HUES6 (cell line): ENCODE measurements around the gene SIAH3.

ENCODE experiments used
- H3K27ac ChIP-seq: 2 replicates; pipeline ENCODE4 v1.7.0; 2013; ENCODE audit warnings: low read depth, mild to moderate bottlenecking, low read length, inconsistent platforms
- H3K27me3 ChIP-seq: 2 replicates; pipeline ENCODE4 v1.6.1; 2013; ENCODE audit warnings: low read length; ENCODE audit not compliant: control insufficient read depth, insufficient read depth
- H3K36me3 ChIP-seq: 2 replicates; pipeline ENCODE4 v1.6.1; 2013; ENCODE audit warnings: low read length; ENCODE audit not compliant: control insufficient read depth, insufficient read depth
- H3K4me1 ChIP-seq: 2 replicates; pipeline ENCODE4 v1.6.1; 2013; ENCODE audit warnings: low read length; ENCODE audit not compliant: control insufficient read depth, insufficient read depth
- H3K4me3 ChIP-seq: 2 replicates; pipeline ENCODE4 v1.5.1; 2013; ENCODE audit warnings: low read depth, low read length
- H3K9ac ChIP-seq: one replicate; pipeline ENCODE4 v1.6.1; 2013; ENCODE audit warnings: mild to moderate bottlenecking, low read length
- H3K9me3 ChIP-seq: 2 replicates; pipeline ENCODE4 v1.6.1; 2013; ENCODE audit warnings: low read depth, low read length; ENCODE audit not compliant: control insufficient read depth, insufficient read depth

Gene SIAH3

DNA sequence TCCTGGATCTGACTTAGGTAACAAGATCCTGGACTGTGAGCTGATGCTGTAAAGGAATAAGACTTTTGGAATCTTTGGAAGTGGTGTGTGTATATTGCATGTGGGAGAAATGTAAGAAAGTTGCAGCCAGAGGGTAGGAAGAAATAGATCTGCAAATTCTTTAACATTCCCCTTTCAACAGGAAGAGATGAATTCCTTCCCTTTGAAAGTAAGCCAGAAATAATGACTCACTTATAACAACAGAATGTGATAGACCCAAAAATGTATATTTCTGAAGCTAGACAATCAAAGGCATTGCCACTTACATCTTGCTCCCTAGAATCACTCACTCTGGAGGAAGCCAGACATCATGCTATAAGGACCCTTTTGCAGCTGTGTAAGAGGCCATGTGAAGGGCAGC is 9.8 kb upstream of the SIAH3 start:
- Histone ChIP-seq H3K36me3 (no peaks in the 10 kb centered on the region), H3K4me3 (no peak overlapping the region), H3K27me3 (no peaks in the 10 kb centered on the region), H3K9me3 (no peaks in the 10 kb centered on the region), H3K27ac (no peak overlapping the region), H3K9ac (no peak overlapping the region), H3K4me1 (no peaks in the 10 kb centered on the region)

DNA sequence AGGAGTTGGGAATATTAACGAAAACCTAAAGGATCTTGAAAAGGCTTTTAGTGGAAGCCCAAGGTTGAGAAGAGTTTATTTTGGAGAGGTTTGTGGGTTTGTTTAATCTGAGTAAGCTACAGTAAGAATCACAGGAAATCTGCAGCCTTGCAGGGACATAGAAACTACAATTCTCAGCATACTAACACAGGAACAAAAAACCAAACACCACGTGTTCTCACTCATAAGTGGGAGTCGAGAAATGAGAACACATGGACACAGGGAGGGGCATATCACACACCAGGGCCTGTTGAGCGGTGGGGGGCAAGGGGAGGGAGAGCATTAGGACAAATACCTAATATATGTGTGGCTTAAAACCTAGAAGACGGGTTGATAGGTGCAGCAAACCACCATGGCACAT is 8.7 kb upstream of the SIAH3 start:
- Histone ChIP-seq H3K4me3 (no peak overlapping the region), H3K27me3 (no peaks in the 10 kb centered on the region), H3K36me3 (no peaks in the 10 kb centered on the region), H3K9me3 (no peaks in the 10 kb centered on the region), H3K4me1 (no peaks in the 10 kb centered on the region), H3K27ac (no peak overlapping the region), H3K9ac (no peak overlapping the region)

DNA sequence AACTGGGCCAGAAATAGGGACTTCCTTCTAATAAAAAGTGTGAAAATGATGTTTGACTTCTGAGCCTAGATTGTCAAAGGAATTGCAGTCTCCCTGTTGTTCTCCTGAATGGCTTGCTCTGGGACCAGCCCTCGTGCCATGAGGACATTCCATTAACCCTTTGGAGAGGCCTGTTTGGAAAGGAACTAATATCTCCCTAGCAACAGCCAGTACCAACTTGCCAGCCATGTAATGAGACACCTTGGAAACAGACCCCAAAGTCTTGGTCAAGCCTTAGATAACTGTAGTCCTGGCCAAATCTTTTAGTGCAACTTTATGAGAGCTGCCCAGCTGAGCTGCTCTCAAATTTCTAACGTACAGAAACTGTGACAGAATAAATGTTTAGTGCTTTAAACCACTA is 8.2 kb upstream of the SIAH3 start:
- H3K27me3 ChIP-seq = no peaks in the 10 kb centered on the region
- H3K4me3 ChIP-seq = no peak overlapping the region
- no peak overlapping the region for H3K27ac ChIP-seq
- no peak overlapping the region for H3K9ac ChIP-seq
- peaks cover 2% of the 10 kb centered on the region; the same call in 1 of the 2 replicates for H3K9me3 ChIP-seq
- H3K36me3 ChIP-seq = no peaks in the 10 kb centered on the region
- no peaks in the 10 kb centered on the region for H3K4me1 ChIP-seq

DNA sequence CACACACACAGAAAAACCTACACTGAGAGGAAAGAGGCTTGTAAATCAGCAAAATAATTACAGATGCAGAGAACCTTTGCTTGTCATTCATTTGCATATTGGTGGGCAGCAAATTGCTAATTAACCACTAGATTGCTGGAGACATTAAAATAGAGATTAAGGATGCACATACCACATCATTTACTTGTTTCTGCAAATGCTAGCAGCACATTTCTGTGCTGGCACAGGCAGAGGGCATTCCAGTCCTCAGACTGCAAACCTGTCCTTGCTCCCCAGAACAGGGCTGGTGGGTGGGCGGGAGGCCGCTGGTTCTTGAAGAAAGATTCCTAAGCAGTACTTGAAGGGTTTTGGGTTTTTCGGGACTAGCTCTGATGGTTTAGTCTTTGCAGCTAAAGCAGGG is 941 bp upstream of the SIAH3 start:
- H3K4me3 ChIP-seq = no peak overlapping the region
- peaks cover 34% of the 10 kb centered on the region for H3K4me1 ChIP-seq
- H3K9ac ChIP-seq = no peak overlapping the region
- H3K9me3 ChIP-seq = peaks cover 10% of the 10 kb centered on the region; the same call in 1 of the 2 replicates
- peaks cover 35% of the 10 kb centered on the region for H3K27me3 ChIP-seq
- no peak overlapping the region for H3K27ac ChIP-seq
- H3K36me3 ChIP-seq = no peaks in the 10 kb centered on the region

DNA sequence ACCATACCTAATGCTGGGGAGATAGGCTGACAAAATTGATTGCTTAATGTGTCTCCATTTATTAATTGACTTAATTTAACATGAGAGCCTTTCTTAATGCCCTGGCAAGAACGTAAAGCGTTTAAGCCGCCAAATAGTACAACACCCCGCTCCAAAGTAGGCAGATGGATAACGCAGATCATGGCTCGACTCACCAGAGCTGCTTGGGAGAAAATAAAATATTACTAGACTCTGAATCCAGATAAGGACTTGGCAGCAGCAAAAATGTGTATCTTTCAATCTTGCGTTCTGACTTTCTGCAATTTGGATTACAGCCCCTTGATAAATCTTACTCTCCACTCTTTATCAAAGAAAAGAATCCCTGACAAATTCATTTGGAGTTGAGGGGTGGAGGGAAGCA is 403 bp upstream of the SIAH3 start:
- H3K4me3 ChIP-seq = peak overlapping the region; percentile 53
- H3K27ac ChIP-seq = no peak overlapping the region
- H3K9ac ChIP-seq = no peak overlapping the region
- peaks cover 10% of the 10 kb centered on the region; the same call in 1 of the 2 replicates for H3K9me3 ChIP-seq
- peaks cover 35% of the 10 kb centered on the region for H3K27me3 ChIP-seq
- no peaks in the 10 kb centered on the region for H3K36me3 ChIP-seq
- H3K4me1 ChIP-seq = peaks cover 39% of the 10 kb centered on the region

DNA sequence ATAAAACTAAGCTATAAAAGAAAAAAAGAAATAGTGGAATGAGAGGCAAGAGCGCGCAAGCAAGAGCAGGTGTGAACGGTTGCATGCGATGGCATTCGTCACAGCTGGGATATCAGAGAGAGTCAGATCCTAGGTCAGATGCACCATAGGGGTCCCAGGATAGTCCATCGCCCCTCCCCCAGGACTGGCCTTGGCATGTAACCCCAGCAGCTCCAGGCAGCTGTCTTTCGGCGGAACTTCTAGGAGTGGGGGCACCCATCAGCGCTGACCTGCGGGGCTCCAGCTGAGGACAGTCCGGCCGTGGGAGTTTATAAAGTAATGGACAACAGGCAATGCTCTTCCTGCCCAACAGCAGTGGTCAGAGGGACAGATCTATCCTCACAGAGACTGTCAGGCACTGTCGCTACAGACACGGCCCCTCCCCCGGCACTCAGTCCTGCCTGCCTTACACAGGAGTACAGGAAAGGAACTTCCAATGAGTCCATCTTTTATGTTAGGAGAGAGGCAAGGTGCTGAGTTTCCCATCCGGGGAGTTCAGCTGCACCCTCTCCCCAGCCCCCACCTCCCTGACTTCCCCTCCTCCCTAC is 1.4 kb downstream of the SIAH3 start:
- H3K4me1 ChIP-seq = peaks cover 44% of the 10 kb centered on the region
- no peak overlapping the region for H3K27ac ChIP-seq
- peaks cover 35% of the 10 kb centered on the region for H3K27me3 ChIP-seq
- no peaks in the 10 kb centered on the region for H3K36me3 ChIP-seq
- peak overlapping the region; percentile 53 for H3K4me3 ChIP-seq
- H3K9ac ChIP-seq = no peak overlapping the region
- peaks cover 10% of the 10 kb centered on the region; the same call in 1 of the 2 replicates for H3K9me3 ChIP-seq

DNA sequence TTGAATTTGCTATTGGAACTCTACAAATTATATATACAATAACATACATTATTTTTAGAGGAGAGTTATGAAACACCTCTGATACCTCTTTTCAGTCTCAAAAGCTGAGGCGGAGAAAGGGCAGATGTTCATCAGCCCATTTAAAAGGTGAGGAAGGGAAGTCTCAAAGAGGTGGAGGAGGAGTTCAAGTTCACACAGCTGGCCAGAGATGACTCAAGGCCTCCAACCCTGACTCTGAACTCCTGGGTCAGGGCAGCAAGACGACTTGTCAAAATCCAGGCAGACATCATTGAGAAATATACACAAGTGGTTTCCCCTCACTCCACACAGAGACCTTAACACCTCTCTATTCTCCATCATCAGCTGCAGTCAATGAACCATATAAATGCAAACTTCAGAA is 2.1 kb downstream of the SIAH3 start:
- Histone ChIP-seq H3K27me3 (peaks cover 35% of the 10 kb centered on the region), H3K9me3 (peaks cover 5% of the 10 kb centered on the region; the same call in 1 of the 2 replicates), H3K9ac (no peak overlapping the region), H3K4me3 (no peak overlapping the region), H3K4me1 (peaks cover 44% of the 10 kb centered on the region), H3K36me3 (no peaks in the 10 kb centered on the region), H3K27ac (no peak overlapping the region)

DNA sequence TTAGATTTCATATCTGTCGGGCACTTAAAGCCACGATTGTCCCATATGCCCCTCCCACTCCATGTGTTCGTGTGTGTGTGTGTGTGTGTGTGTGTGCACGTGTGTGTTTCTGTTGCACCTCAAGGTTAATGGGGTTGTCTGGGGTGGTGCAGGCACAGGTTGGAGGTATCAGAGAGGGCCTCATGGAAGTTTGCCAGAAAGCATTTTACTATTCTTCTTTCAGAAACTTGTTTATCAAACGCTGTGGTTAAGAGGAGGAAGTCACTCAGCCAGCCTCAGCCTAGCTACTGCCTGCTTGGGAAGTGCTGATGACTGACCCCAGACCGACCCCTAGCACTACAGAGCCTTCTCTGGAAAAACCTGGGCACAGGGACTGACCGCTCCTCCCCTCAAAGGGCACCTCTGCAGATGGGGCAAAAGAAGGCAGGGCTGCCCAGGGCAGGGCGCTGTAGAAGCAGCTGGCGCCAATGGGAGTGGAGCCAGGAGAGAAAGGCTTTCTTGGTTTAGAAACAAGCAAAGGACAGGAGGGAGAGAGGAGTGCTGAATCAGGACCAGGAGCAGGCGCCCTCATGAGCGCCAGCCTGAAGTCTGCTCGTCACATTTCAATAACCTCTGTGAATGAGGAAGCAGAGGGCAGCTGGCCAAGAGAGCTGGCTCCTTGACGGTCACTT is 3.9 kb downstream of the SIAH3 start:
- H3K9ac ChIP-seq = no peak overlapping the region
- H3K27ac ChIP-seq = no peak overlapping the region
- H3K4me1 ChIP-seq = peaks cover 46% of the 10 kb centered on the region
- H3K9me3 ChIP-seq = no peaks in the 10 kb centered on the region
- H3K36me3 ChIP-seq = no peaks in the 10 kb centered on the region
- H3K4me3 ChIP-seq = no peak overlapping the region
- H3K27me3 ChIP-seq = peaks cover 33% of the 10 kb centered on the region

DNA sequence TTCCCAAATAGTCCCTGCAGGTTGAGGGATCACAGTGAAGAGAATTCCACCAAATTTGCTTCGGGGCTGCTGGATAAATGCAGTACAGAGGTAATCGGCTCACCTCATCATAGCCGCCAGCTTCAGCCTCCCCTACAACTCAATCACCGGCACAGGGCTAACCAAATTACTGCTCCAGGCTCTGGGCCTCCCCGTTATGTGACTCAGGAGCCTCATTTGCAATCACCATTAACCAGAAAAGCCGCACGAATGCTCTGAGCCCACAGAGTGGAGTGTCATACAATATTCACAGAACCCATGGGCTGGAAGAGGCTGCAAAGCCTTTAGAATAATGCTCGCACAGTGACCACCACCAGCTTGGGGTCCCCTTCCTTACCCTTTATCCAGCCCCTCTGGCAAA is 4.9 kb downstream of the SIAH3 start:
- Histone ChIP-seq H3K36me3 (no peaks in the 10 kb centered on the region), H3K27ac (no peak overlapping the region), H3K4me1 (peaks cover 40% of the 10 kb centered on the region), H3K9me3 (no peaks in the 10 kb centered on the region), H3K9ac (no peak overlapping the region), H3K27me3 (peaks cover 24% of the 10 kb centered on the region), H3K4me3 (no peak overlapping the region)

DNA sequence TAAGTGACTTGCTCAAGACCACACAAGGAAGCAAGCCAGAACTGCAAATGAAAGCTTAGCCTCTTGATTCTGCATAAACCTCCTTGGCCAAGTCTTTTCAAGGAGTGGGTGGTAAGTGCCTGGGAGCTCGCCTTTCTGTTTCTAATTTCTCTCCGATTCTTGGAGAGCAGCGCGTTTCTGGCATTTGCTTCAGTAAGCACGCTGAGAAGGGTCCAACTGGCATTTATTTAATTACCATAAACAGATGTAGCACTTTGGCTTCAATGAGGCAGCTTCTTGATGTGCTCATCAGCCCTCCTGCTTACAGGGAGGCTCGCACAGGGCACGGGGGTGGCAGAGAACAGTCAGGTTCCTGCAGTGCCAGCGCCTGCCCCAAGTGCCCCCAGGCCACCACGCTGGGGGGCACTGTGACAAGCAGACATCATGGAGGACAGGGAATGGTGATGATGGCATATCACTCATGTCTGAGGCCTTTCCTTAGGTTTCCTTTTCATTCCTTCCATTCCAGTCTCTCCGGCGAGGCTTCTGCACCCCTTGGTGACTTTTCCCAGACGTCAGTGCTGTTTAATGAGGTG is 13.3 kb downstream of the SIAH3 start:
- Histone ChIP-seq H3K27me3 (no peaks in the 10 kb centered on the region), H3K9me3 (no peaks in the 10 kb centered on the region), H3K4me3 (no peak overlapping the region), H3K9ac (no peak overlapping the region), H3K4me1 (peaks cover 17% of the 10 kb centered on the region), H3K27ac (no peak overlapping the region), H3K36me3 (no peaks in the 10 kb centered on the region)

DNA sequence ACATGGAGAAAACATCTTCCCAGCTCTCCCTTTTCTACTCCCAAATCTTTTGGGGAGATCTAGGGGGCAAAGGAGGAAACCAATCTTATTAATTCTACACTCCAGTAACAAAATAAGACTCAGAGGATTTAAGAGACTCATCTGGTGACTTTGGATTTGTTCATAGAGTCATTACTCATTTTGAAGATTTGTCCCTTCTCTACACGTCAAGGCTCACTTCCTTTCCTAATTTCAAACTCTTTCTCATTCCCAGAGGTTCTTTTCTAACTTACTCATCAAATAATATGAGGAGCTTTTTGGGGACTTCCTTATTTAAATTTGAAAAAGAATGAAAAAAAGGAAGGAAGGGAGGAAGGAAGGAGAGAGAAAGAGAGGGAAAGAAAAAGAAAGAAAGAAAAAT is 14.4 kb downstream of the SIAH3 start:
- H3K36me3 ChIP-seq = no peaks in the 10 kb centered on the region
- H3K27me3 ChIP-seq = no peaks in the 10 kb centered on the region
- H3K9ac ChIP-seq = no peak overlapping the region
- H3K9me3 ChIP-seq = no peaks in the 10 kb centered on the region
- H3K27ac ChIP-seq = no peak overlapping the region
- peaks cover 17% of the 10 kb centered on the region for H3K4me1 ChIP-seq
- H3K4me3 ChIP-seq = no peak overlapping the region
